ENCODE results near the gene DTWD2. TPM values are rescaled to one million over a fixed set of nuclear protein-coding genes. Genes with fewer than 3 reads are reported as not detected.
"Not testable (repeated sequence)": the region's sequence is repeated elsewhere in the genome, so short reads cannot be mapped to it uniquely, and the experiment has no call there.

Gene DTWD2
- total and polyA plus RNA-seq, 5 experiments from 2014 or later = 2.9 to 5.2 (median 3.8) TPM

DNA sequence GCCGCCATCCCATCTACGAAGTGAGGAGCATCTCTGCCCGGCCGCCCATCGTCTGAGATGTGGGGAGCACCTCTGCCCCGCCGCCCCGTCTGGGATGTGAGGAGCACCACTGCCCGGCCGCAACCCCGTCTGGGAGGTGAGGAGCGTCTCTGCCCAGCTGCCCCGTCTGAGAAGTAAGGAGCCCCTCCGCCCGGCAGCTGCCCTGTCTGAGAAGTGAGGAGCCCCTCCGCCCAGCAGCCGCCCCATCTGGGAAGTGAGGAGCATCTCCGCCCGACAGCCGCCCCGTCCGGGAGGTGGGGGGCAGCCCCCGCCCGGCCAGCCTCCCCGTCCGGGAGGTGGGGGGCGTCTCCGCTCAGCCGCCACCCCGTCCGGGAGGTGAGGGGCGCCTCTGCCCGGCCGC lies 23.4 kb downstream of the DTWD2 start:
- H3K27me3 Mint-ChIP-seq, H3K9me3 Mint-ChIP-seq, POLR2A ChIA-PET, DNase-seq, H3K4me3 Mint-ChIP-seq, H3K27ac Mint-ChIP-seq, ATAC-seq: not testable (repeated sequence)
- Mint-ChIP-seq H3K4me1 (peaks cover 6 to 14% (median 10%) of the 10 kb centered on the region in 4 donors), H3K36me3 (peaks cover 12 to 38% (median 27%) of the 10 kb centered on the region in 3 donors)

DNA sequence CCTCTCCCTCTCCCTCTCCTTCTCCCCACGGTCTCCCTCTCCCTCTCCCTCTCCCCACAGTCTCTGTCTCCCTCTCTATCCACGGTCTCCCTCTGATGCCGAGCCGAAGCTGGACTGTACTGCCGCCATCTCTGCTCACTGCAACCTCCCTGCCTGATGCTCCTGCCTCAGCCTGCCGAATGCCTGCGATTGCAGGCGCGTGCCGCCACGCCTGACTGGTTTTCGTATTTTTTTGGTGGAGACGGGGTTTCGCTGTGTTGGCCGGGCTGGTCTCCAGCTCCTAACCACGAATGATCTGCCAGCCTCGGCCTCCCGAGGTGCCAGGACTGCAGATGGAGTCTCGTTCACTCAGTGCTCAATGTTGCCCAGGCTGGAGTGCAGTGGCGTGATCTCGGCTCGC lies 24.0 kb downstream of the DTWD2 start:
- H3K4me3 Mint-ChIP-seq, H3K27me3 Mint-ChIP-seq, H3K9me3 Mint-ChIP-seq, DNase-seq, H3K4me1 Mint-ChIP-seq, ATAC-seq, POLR2A ChIA-PET: not testable (repeated sequence)
- Mint-ChIP-seq H3K36me3 (peaks cover 7 to 40% (median 26%) of the 10 kb centered on the region in 3 donors), H3K27ac (peak overlapping the region in 1 of 10 donors; percentile 66)

DNA sequence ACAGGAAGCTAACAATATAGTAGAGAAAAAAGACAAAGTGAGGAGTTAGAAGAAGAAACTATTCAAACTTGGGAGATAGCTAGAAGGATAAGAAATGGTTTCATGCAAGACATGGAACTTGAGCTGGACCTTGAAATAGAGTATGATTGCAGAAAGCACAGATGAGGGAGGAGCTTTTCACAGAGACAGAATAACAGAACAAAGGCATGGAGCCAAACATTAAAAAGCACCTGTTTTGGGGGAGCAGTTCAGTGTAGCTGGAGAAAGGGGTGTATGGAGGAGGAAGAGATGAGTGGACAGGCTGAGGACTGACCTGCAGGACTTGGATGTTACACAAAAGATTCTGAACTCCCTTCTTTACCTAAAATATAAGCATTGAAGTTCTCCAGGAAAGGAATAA lies 25.2 kb downstream of the DTWD2 start:
- Mint-ChIP-seq H3K4me1 (peaks cover 0 to 9% (median 6%) of the 10 kb centered on the region in 4 donors), H3K36me3 (peaks cover 5 to 44% (median 32%) of the 10 kb centered on the region in 3 donors), H3K4me3 (no peak overlapping the region), H3K9me3 (peaks cover 0 to 9% (median 0%) of the 10 kb centered on the region in 9 donors), H3K27me3 (peaks cover 0 to 2% (median 0%) of the 10 kb centered on the region in 5 donors), H3K27ac (peak overlapping the region in 2 of 10 donors; percentile 3 to 34)
- POLR2A ChIA-PET = no interaction called here
- DNase-seq = no peak
- ATAC-seq = no peak

DNA sequence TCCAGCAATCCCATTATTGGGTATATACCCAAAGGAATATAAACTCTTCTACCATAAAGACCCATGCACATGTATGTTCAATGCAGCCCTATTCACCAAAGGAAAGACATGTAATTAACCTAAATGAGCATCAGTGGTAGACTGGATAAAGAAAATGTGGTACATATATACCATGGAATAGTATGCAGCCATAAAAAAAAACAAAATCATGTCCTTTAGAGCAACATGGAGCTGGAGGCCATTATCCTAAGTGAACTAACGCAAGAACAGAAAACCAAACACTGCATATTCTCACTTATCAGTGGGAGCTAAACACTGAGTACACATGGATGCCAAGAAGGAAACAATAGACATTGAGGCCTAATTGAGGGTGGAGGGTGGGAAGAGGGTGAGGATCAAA lies 27.8 kb downstream of the DTWD2 start:
- no peak overlapping the region for H3K27ac Mint-ChIP-seq
- POLR2A ChIA-PET = no interaction called here
- H3K36me3 Mint-ChIP-seq = peaks cover 5 to 42% (median 34%) of the 10 kb centered on the region in 3 donors
- peaks cover 0 to 2% (median 0%) of the 10 kb centered on the region in 5 donors for H3K27me3 Mint-ChIP-seq
- DNase-seq = no peak
- ATAC-seq = no peak
- peaks cover 0 to 9% (median 0%) of the 10 kb centered on the region in 9 donors for H3K9me3 Mint-ChIP-seq
- no peak overlapping the region for H3K4me3 Mint-ChIP-seq
- H3K4me1 Mint-ChIP-seq = peaks cover 0 to 8% (median 4%) of the 10 kb centered on the region in 4 donors

DNA sequence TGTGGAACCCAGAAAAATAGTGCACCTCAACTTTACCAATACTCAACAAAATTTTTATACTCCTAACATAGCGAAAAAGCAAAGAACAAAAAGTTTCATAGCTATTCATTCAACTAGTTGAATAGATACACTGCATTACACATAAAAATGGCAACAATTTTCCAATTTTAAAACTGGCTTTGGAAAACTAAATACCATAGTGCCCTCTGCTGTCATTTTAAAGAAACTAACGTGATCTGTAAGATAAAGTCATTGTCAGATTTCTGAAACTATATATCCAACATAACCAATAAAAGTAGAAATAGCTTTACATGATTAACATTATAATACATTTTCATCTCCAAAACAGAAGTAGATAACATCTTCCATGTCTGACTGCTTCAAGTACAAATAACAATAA lies 31.6 kb downstream of the DTWD2 start:
- ATAC-seq (no peak), DNase-seq (no peak)
- peaks cover 0 to 9% (median 0%) of the 10 kb centered on the region in 9 donors for H3K9me3 Mint-ChIP-seq
- POLR2A ChIA-PET = no interaction called here
- peaks cover 0 to 8% (median 1%) of the 10 kb centered on the region in 4 donors for H3K4me1 Mint-ChIP-seq
- H3K27me3 Mint-ChIP-seq = peaks cover 0 to 2% (median 0%) of the 10 kb centered on the region in 5 donors
- no peak overlapping the region for H3K27ac Mint-ChIP-seq
- peaks cover 0 to 36% (median 28%) of the 10 kb centered on the region in 3 donors for H3K36me3 Mint-ChIP-seq
- H3K4me3 Mint-ChIP-seq = no peak overlapping the region

DNA sequence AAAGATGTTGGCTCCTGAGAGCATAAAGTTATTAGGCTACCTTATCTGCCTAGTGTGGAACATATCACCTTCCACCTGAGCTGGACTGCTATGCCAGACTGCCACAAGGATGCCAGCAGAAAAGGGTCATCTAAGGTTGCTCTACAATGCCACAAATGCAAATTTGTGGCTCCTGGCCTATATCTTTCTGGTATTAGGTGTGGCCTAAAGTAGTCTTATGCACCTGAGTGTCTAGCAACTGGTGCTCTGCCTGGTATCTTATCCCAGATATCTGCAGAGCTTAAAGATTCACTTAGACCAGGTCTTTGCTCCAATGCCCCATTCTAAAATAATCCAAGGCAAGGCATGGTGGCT lies 34.7 kb downstream of the DTWD2 start:
- peaks cover 0 to 28% (median 22%) of the 10 kb centered on the region in 3 donors for H3K36me3 Mint-ChIP-seq
- no peak overlapping the region for H3K4me3 Mint-ChIP-seq
- POLR2A ChIA-PET = no interaction called here
- H3K4me1 Mint-ChIP-seq = peaks cover 0 to 20% (median 0%) of the 10 kb centered on the region in 4 donors
- ATAC-seq (no peak), DNase-seq (no peak)
- H3K27me3 Mint-ChIP-seq = no peaks in the 10 kb centered on the region
- no peak overlapping the region for H3K27ac Mint-ChIP-seq
- H3K9me3 Mint-ChIP-seq = no peaks in the 10 kb centered on the region

DNA sequence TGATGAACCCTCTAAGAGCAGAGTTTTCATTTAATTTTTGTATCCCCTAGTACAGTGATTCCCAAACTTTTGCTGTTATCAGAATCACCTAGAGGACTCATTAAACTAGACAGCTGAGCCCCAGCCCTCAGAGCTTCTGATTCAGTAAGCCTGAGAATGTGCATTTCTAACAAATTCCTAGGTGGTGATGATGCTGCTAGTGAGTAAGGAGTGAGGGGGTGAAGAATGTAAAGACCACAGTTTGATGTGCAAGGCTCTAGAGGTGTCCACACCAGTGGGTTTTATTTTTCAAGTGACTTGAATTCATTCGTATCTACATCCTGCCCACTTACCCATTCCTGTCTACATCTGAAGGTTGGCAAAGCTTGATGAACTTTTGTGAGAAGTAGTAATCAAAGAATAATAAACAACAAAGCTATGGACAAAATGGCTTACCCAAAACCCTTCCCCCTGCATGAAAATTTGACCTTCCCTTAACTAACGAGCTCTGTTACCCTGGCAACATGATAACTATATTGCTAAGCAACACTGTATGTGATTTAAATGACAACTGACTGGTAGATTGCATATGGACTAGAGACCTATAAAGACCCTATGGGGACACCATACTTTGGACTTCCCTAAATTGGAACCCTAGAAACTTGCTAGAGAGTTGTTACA lies 35.2 kb downstream of the DTWD2 start:
- peaks cover 0 to 19% (median 0%) of the 10 kb centered on the region in 4 donors for H3K4me1 Mint-ChIP-seq
- no peak overlapping the region for H3K27ac Mint-ChIP-seq
- DNase-seq (no peak), ATAC-seq (no peak)
- H3K9me3 Mint-ChIP-seq = no peaks in the 10 kb centered on the region
- POLR2A ChIA-PET = no interaction called here
- no peaks in the 10 kb centered on the region for H3K27me3 Mint-ChIP-seq
- peaks cover 0 to 23% (median 18%) of the 10 kb centered on the region in 3 donors for H3K36me3 Mint-ChIP-seq
- H3K4me3 Mint-ChIP-seq = no peak overlapping the region

DNA sequence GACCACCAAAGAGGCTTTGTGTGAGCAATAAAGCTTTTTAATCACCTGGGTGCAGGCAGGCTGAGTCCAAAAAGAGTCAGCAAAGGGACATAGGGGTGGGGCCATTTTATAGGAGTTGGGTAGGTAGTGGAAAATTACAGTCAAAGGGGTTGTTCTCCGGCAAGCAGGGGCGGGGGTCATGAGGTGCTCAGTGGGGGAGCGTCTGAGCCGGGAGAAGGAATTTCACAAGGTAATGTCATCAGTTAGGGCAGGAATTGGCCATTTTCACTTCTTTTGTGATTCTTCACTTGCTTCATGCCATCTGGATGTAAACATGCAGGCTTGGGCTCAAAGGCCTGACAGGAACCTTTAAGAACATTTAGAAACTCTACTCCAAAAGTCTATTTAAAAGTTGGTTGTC lies 36.0 kb downstream of the DTWD2 start:
- H3K4me1 Mint-ChIP-seq = peaks cover 0 to 19% (median 0%) of the 10 kb centered on the region in 4 donors
- H3K27me3 Mint-ChIP-seq, H3K9me3 Mint-ChIP-seq, ATAC-seq, DNase-seq, POLR2A ChIA-PET, H3K4me3 Mint-ChIP-seq, H3K27ac Mint-ChIP-seq: not testable (repeated sequence)
- peaks cover 0 to 19% (median 16%) of the 10 kb centered on the region in 3 donors for H3K36me3 Mint-ChIP-seq

DNA sequence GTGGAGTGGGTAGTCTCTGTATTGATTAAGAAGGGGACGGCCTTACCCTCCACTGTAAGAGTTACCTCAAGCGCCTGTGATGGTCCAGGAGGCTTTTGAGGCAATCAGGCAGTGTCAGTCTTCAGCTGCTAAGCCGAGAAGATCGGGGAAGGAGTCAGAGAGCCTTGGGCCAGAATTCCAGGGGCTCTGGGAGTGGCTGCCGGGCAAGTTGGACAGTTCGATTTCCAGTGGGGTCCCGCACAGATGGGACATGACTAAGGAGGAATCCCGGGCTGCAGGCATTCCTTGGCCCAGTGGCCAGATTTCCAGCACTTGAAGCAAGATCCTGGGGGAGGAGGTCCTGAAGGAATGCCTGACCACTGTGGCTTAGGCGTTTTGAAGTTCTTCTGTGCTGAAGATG lies 38.0 kb downstream of the DTWD2 start:
- H3K36me3 Mint-ChIP-seq = peaks cover 0 to 19% (median 16%) of the 10 kb centered on the region in 3 donors
- ATAC-seq, H3K27me3 Mint-ChIP-seq, H3K27ac Mint-ChIP-seq, H3K9me3 Mint-ChIP-seq, POLR2A ChIA-PET, H3K4me3 Mint-ChIP-seq, DNase-seq: not testable (repeated sequence)
- peaks cover 0 to 19% (median 0%) of the 10 kb centered on the region in 4 donors for H3K4me1 Mint-ChIP-seq

DNA sequence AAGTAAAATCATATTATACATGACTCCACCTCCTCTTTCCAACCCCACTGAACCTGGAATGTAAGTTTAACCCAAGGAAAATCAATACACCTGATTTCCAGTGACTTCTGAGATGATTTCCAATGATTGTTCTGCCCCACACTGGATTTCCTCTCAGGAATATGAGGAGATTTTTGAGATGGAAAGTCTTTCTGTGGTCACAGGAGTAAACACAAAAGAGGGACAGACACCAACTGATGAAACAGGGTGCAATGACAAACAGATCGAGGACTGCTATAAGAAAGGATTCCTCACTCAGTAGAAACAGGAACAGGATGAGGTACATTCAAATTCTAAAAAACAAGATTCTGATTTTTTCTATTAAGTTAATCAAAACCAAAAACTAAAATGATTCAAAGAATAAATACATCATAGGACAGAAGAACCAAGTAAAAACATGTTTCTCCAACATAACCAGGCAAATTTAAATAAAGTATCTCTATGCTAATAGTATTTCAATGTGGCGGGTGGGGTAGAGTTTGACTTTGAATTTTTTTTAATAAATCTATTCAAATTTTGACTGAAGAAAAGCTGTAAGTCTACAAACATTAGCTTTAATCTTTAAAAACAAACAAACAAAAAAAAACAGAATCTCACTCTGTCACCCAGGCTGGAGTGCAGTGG lies 42.1 kb downstream of the DTWD2 start:
- ATAC-seq (no peak), DNase-seq (no peak)
- peak overlapping the region in 1 of 10 donors; percentile 35 for H3K27ac Mint-ChIP-seq
- H3K36me3 Mint-ChIP-seq = peaks cover 0 to 28% (median 27%) of the 10 kb centered on the region in 3 donors
- H3K9me3 Mint-ChIP-seq = no peaks in the 10 kb centered on the region
- no peak overlapping the region for H3K4me3 Mint-ChIP-seq
- H3K4me1 Mint-ChIP-seq = peaks cover 0 to 11% (median 0%) of the 10 kb centered on the region in 4 donors
- H3K27me3 Mint-ChIP-seq = no peaks in the 10 kb centered on the region
- POLR2A ChIA-PET = no interaction called here

DNA sequence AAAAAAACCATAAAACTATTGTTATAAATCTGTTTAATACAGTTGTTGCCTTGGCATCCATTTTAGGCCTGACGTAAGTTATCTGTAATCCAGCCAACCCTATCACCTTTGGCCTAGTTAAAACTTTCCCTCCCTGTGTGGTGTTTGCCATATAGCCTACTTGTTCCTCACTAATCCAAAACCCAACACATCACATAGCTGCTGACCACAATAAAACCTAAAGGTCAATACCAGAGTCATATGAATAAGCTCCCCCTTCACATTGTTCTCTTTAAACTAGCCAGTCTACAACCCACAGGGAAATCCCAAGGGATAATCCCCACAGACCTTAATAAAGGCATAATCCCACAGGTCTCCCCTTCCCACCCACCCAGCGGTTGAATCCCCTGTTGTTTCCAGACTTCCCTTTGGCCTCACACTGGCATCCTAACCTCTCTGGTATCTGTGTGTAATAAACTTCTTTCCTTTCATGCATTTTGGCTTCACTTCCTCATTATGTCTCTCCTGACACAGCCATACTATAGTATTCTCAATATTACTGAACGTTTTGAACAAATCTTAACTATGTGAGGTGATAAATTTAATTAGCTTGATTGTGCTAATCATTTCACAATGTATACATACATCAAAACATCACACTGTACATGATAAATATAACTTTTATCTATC lies 50.8 kb downstream of the DTWD2 start:
- ATAC-seq = no peak
- no peak overlapping the region for H3K4me3 Mint-ChIP-seq
- POLR2A ChIA-PET = no interaction called here
- no peak for DNase-seq
- peaks cover 8 to 42% (median 29%) of the 10 kb centered on the region in 3 donors for H3K36me3 Mint-ChIP-seq
- H3K4me1 Mint-ChIP-seq = no peaks in the 10 kb centered on the region
- H3K27ac Mint-ChIP-seq = no peak overlapping the region
- H3K9me3 Mint-ChIP-seq = peaks cover 0 to 3% (median 0%) of the 10 kb centered on the region in 9 donors
- no peaks in the 10 kb centered on the region for H3K27me3 Mint-ChIP-seq

DNA sequence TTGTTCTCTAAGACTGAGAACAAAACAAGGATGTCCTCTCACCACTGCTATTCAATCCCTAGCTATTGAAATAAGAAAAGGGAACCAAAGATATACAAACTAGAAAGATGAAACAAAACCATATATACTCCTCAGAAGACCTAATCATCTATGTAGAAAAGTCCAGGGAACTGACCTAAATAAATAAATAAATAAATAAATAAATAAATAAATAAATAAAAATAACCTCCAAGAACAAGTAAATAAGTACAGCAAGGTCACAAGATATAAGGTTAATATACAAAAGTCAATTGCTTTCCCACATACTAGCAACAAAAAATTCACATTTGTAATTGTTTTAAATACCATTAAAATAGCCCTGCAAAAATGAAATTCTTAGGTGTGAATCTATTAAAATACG lies 54.6 kb downstream of the DTWD2 start:
- Mint-ChIP-seq H3K4me1 (no peaks in the 10 kb centered on the region), H3K4me3 (no peak overlapping the region), H3K27me3 (no peaks in the 10 kb centered on the region), H3K27ac (no peak overlapping the region), H3K36me3 (peaks cover 8 to 48% (median 30%) of the 10 kb centered on the region in 3 donors), H3K9me3 (peaks cover 0 to 4% (median 0%) of the 10 kb centered on the region in 9 donors)
- no peak for DNase-seq
- POLR2A ChIA-PET = no interaction called here
- no peak for ATAC-seq

DNA sequence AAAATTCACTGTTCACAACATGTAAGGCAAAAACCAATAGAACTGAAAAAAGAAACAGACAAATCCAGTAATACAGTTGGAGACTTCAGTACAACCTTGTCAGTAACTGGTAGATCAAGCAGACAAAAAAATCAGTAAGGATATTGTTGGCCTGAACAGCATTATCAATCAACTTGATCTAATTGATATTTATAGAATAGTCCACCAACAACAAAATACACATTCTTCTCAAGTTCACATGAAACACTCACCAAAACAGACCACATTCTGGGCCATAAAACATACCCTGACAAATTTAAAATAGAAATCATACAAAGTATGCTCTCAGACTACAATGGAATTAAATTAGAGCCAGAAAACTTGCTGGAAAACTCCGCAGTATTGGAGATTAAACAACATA lies 56.8 kb downstream of the DTWD2 start:
- H3K4me1 Mint-ChIP-seq = no peaks in the 10 kb centered on the region
- POLR2A ChIA-PET = no interaction called here
- DNase-seq = no peak
- no peak overlapping the region for H3K4me3 Mint-ChIP-seq
- peaks cover 0 to 4% (median 0%) of the 10 kb centered on the region in 9 donors for H3K9me3 Mint-ChIP-seq
- H3K27me3 Mint-ChIP-seq = no peaks in the 10 kb centered on the region
- peaks cover 0 to 46% (median 30%) of the 10 kb centered on the region in 3 donors for H3K36me3 Mint-ChIP-seq
- H3K27ac Mint-ChIP-seq = no peak overlapping the region
- no peak for ATAC-seq
